ENCODE measurements around the gene IGFN1.

IGFN1 gene

DNA sequence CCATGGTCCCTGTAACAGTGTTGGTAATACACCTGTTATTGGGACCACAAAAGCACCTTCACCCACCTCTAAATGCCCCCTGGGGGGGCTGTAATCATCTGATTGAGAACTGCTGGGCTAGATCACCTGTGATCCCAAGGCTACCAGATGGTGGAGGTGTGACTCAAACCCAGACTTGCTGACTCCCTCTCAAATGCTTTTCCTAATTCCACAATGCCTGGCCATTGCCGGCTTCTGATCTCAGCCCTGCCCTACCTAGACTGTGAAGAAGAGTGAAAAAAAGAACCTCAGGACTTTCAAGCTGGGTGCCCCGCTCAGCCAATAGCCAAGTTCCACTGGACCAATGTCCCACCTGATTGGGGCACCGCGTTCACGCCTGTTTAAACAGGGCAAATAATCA, 45.9 kb upstream of the IGFN1 start:
- Histone ChIP-seq H3K4me3 (ENCODE audit: low read depth in 1 of 2, low read length in 2 of 2) (no peak overlapping the region), H3K27me3 (ENCODE audit: insufficient read depth, low read length, poor library complexity) (no peaks in the 10 kb centered on the region), H2AFZ (ENCODE audit: low read depth, low read length) (no peak overlapping the region), H3K4me2 (ENCODE audit: insufficient read depth, low read length) (no peak overlapping the region), H3K4me1 (ENCODE audit: insufficient read depth, low read length) (no peaks in the 10 kb centered on the region), H3K9ac (ENCODE audit: low read depth, low read length) (no peak overlapping the region), H3K79me2 (ENCODE audit: insufficient read depth, low read length) (no peaks in the 10 kb centered on the region), H3K27ac (ENCODE audit: low read length) (no peak overlapping the region), H4K20me1 (ENCODE audit: insufficient read depth, low read length) (peaks cover 20% of the 10 kb centered on the region), H3K9me3 (ENCODE audit: insufficient read depth, low read length, severe bottlenecking) (no peaks in the 10 kb centered on the region), H3K36me3 (ENCODE audit: insufficient read depth, low read length) (peaks cover 95% of the 10 kb centered on the region)
- TF ChIP-seq EZH2 (IDR thresholded peaks at IDR 0.05; ENCODE audit: borderline replicate concordance, low read depth, low read length, severe bottlenecking) = no peak
- TF ChIP-seq, protein P1, sequence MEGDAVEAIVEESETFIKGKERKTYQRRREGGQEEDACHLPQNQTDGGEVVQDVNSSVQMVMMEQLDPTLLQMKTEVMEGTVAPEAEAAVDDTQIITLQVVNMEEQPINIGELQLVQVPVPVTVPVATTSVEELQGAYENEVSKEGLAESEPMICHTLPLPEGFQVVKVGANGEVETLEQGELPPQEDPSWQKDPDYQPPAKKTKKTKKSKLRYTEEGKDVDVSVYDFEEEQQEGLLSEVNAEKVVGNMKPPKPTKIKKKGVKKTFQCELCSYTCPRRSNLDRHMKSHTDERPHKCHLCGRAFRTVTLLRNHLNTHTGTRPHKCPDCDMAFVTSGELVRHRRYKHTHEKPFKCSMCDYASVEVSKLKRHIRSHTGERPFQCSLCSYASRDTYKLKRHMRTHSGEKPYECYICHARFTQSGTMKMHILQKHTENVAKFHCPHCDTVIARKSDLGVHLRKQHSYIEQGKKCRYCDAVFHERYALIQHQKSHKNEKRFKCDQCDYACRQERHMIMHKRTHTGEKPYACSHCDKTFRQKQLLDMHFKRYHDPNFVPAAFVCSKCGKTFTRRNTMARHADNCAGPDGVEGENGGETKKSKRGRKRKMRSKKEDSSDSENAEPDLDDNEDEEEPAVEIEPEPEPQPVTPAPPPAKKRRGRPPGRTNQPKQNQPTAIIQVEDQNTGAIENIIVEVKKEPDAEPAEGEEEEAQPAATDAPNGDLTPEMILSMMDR (IDR thresholded peaks at IDR 0.05; ENCODE audit: borderline replicate concordance, extremely low read depth, low read length, poor library complexity, severe bottlenecking) = no peak
- no peak for DNase-seq
- ATAC-seq (ENCODE audit: insufficient read depth, low read depth) = no peak

DNA sequence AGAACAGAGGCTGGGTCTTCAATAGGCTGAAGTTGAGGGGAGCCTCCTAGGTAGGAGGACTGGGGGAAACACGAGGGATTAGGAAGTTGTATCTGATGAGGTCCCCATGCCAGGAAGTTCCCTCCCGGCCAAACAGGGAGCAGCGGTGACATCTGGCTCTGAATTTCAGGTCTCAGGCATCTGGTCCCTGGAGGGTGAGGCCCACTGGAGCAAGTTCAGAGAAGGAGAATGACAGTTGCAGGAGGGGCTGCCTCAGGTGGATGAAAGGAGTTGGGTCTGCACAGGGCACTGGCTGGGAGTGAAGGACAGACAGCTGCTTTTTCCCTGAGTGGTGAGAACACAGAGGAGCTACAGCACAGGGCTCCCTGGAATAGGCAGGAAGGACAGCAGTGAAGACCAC, 45.5 kb upstream of the IGFN1 start:
- Histone ChIP-seq H3K9ac (ENCODE audit: low read depth, low read length) (no peak overlapping the region), H3K79me2 (ENCODE audit: insufficient read depth, low read length) (no peaks in the 10 kb centered on the region), H3K4me1 (ENCODE audit: insufficient read depth, low read length) (no peaks in the 10 kb centered on the region), H2AFZ (ENCODE audit: low read depth, low read length) (no peak overlapping the region), H3K27ac (ENCODE audit: low read length) (no peak overlapping the region), H4K20me1 (ENCODE audit: insufficient read depth, low read length) (peaks cover 20% of the 10 kb centered on the region), H3K4me2 (ENCODE audit: insufficient read depth, low read length) (no peak overlapping the region), H3K9me3 (ENCODE audit: insufficient read depth, low read length, severe bottlenecking) (no peaks in the 10 kb centered on the region), H3K27me3 (ENCODE audit: insufficient read depth, low read length, poor library complexity) (no peaks in the 10 kb centered on the region), H3K4me3 (ENCODE audit: low read depth in 1 of 2, low read length in 2 of 2) (no peak overlapping the region), H3K36me3 (ENCODE audit: insufficient read depth, low read length) (peaks cover 95% of the 10 kb centered on the region)
- DNase-seq (no peak), ATAC-seq (ENCODE audit: insufficient read depth, low read depth) (no peak)
- TF ChIP-seq, protein P1 (IDR thresholded peaks at IDR 0.05; ENCODE audit: borderline replicate concordance, extremely low read depth, low read length, poor library complexity, severe bottlenecking) = no peak
- TF ChIP-seq EZH2 (IDR thresholded peaks at IDR 0.05; ENCODE audit: borderline replicate concordance, low read depth, low read length, severe bottlenecking) = no peak

- H3K4me2 ChIP-seq (ENCODE audit: insufficient read depth, low read length) = no peak overlapping the region
- no peaks in the 10 kb centered on the region for H3K4me1 ChIP-seq (ENCODE audit: insufficient read depth, low read length)
- no peaks in the 10 kb centered on the region for H3K9me3 ChIP-seq (ENCODE audit: insufficient read depth, low read length, severe bottlenecking)
- no peak for TF ChIP-seq EZH2 (IDR thresholded peaks at IDR 0.05; ENCODE audit: borderline replicate concordance, low read depth, low read length, severe bottlenecking)
- TF ChIP-seq, protein P1 (IDR thresholded peaks at IDR 0.05; ENCODE audit: borderline replicate concordance, extremely low read depth, low read length, poor library complexity, severe bottlenecking) = no peak
- DNase-seq = no peak
- no peaks in the 10 kb centered on the region for H3K79me2 ChIP-seq (ENCODE audit: insufficient read depth, low read length)
- no peak overlapping the region for H2AFZ ChIP-seq (ENCODE audit: low read depth, low read length)
- no peaks in the 10 kb centered on the region for H3K27me3 ChIP-seq (ENCODE audit: insufficient read depth, low read length, poor library complexity)
- no peak overlapping the region for H3K4me3 ChIP-seq (ENCODE audit: low read depth in 1 of 2, low read length in 2 of 2)
- H4K20me1 ChIP-seq (ENCODE audit: insufficient read depth, low read length) = peaks cover 19% of the 10 kb centered on the region
- no peak overlapping the region for H3K27ac ChIP-seq (ENCODE audit: low read length)
- no peak for ATAC-seq (ENCODE audit: insufficient read depth, low read depth)
- no peak overlapping the region for H3K9ac ChIP-seq (ENCODE audit: low read depth, low read length)
- H3K36me3 ChIP-seq (ENCODE audit: insufficient read depth, low read length) = peaks cover 96% of the 10 kb centered on the region
Observed at GRCh38 chr1:201145816-201146215, 44.8 kb upstream of the IGFN1 start.
